ENCODE data around the gene SLC35F3.
A peak's percentile ranks its signal among the peaks of the same experiment; 100 is the strongest.

The SLC35F3 gene

GRCh38 chr1:234336359-234336758, 431.9 kb downstream of the SLC35F3 start:
- no peak for DNase-seq

GRCh38 chr1:234337233-234337632, 432.8 kb downstream of the SLC35F3 start:
- DNase-seq: no peak

GRCh38 chr1:234340528-234340927, 436.1 kb downstream of the SLC35F3 start:
- DNase-seq: no peak

- no peak for DNase-seq
Measured at GRCh38 chr1:234342774-234343173, 438.3 kb downstream of the SLC35F3 start.

- no peak for DNase-seq
Measured at GRCh38 chr1:234345237-234345636, 440.8 kb downstream of the SLC35F3 start.

GRCh38 chr1:234348964-234349363, 444.5 kb downstream of the SLC35F3 start:
- no peak for DNase-seq

GRCh38 chr1:234355782-234356510, 451.5 kb downstream of the SLC35F3 start:
- DNase-seq: no peak

- peak; percentile 24 for DNase-seq
Measured at GRCh38 chr1:234356615-234357269, 452.3 kb downstream of the SLC35F3 start.

- no peak for DNase-seq
Measured at GRCh38 chr1:234357831-234358230, 453.4 kb downstream of the SLC35F3 start.

- DNase-seq: no peak
Measured at GRCh38 chr1:234361102-234361603, 456.7 kb downstream of the SLC35F3 start.

- no peak for DNase-seq
Measured at GRCh38 chr1:234362558-234362957, 458.1 kb downstream of the SLC35F3 start.

GRCh38 chr1:234368320-234369032, 464.0 kb downstream of the SLC35F3 start:
- DNase-seq: no peak

GRCh38 chr1:234369033-234369430, 464.6 kb downstream of the SLC35F3 start:
- DNase-seq: no peak

GRCh38 chr1:234369784-234370183, 465.3 kb downstream of the SLC35F3 start:
- no peak for DNase-seq

- DNase-seq: no peak
Measured at GRCh38 chr1:234371414-234371813, 466.9 kb downstream of the SLC35F3 start.

GRCh38 chr1:234372011-234372757, 467.7 kb downstream of the SLC35F3 start:
- DNase-seq: no peak

- peak; percentile 82 for DNase-seq
Measured at GRCh38 chr1:234373064-234373958, 468.8 kb downstream of the SLC35F3 start, which contains the start of gene COA6. TSS of gene COA6 (plus strand) at chr1:234373456. CDS start at chr1:234373467, 11 bp downstream.

- DNase-seq: no peak
Measured at GRCh38 chr1:234373959-234374254, 469.4 kb downstream of the SLC35F3 start.

Data from activated T-cell treated with anti-CD3 and anti-CD28 coated beads for 4 hours (primary cell).